Hepatic stellate cell (primary cell): ENCODE results near the gene GSE1.

ENCODE experiments used
- DNase-seq: peaks from one replicate; pipeline ENCODE4 v3.0.0; 2011; ENCODE audit warnings: low spot score

Gene GSE1

GRCh38 chr16:85620374-85620773 is 7.3 kb downstream of the GSE1 start:
- no peak for DNase-seq

GRCh38 chr16:85621698-85622428 is 8.7 kb downstream of the GSE1 start:
- no peak for DNase-seq

- no peak for DNase-seq
These were observed 9.6 kb downstream of the GSE1 start for GRCh38 chr16:85622683-85623082.

GRCh38 chr16:85623250-85623649 is 10.1 kb downstream of the GSE1 start:
- DNase-seq, result no peak

- no peak for DNase-seq
These were observed 11.0 kb downstream of the GSE1 start for GRCh38 chr16:85623997-85624601.

GRCh38 chr16:85624646-85625045 is 11.5 kb downstream of the GSE1 start:
- no peak for DNase-seq

- no peak for DNase-seq
These were observed 11.9 kb downstream of the GSE1 start for GRCh38 chr16:85625053-85625452.

GRCh38 chr16:85625485-85626117 is 12.5 kb downstream of the GSE1 start:
- DNase-seq, result no peak

- DNase-seq, result no peak
These were observed 13.3 kb downstream of the GSE1 start for GRCh38 chr16:85626191-85626981.

GRCh38 chr16:85627089-85627488 is 14.0 kb downstream of the GSE1 start:
- DNase-seq, result no peak

GRCh38 chr16:85627526-85628264 is 14.6 kb downstream of the GSE1 start:
- no peak for DNase-seq

- DNase-seq, result no peak
These were observed 15.1 kb downstream of the GSE1 start for GRCh38 chr16:85628265-85628556.

- no peak for DNase-seq
These were observed 15.5 kb downstream of the GSE1 start for GRCh38 chr16:85628645-85629044.

- no peak for DNase-seq
These were observed 16.2 kb downstream of the GSE1 start for GRCh38 chr16:85629326-85629725.

GRCh38 chr16:85629853-85630252 is 16.7 kb downstream of the GSE1 start:
- no peak for DNase-seq

GRCh38 chr16:85631230-85631629 is 18.1 kb downstream of the GSE1 start:
- DNase-seq, result no peak

- no peak for DNase-seq
These were observed 18.8 kb downstream of the GSE1 start for GRCh38 chr16:85631802-85632393.

- no peak for DNase-seq
These were observed 19.8 kb downstream of the GSE1 start for GRCh38 chr16:85632709-85633437.

GRCh38 chr16:85633438-85633743 is 20.3 kb downstream of the GSE1 start:
- DNase-seq, result no peak

- DNase-seq, result no peak
These were observed 20.8 kb downstream of the GSE1 start for GRCh38 chr16:85633888-85634287.
